GM12878 (cell line): ENCODE results near the gene KCND2. TPM values are rescaled to one million over a fixed set of nuclear protein-coding genes. Genes with fewer than 3 reads are reported as not detected.

ENCODE experiments used
- ATAC-seq: fragments of 200-7000 bp; cut with Tn5 transposase; 3 replicates; pipeline ENCODE4 v1.9.1; 2020; ENCODE audit warnings: mild to moderate bottlenecking, moderate library complexity
- BruUV-seq: library from RNA; stranded (reverse); fragments of 400-500 nt; replicated peaks from 2 replicates; lab custom pipeline; 2021; lab: Mats Ljungman, UMichigan
- CTCF ChIA-PET: fragments of 300-600 bp; sonication (Branson Sonifier 250); formaldehyde crosslinking; extraction: SDS; loops from one replicate; lab custom pipeline; 2021; ENCODE audit warnings: inconsistent platforms; lab: Yijun Ruan, JAX
- POLR2A ChIA-PET: fragments of 350-600 bp; formaldehyde crosslinking; extraction: SDS; loops from one replicate; lab custom pipeline; 2021; ENCODE audit warnings: inconsistent platforms; lab: Charles Lee
- RAD21 ChIA-PET: fragments of 300-600 bp; sonication (Branson Sonifier 250); formaldehyde crosslinking; loops from one replicate; lab custom pipeline; 2023; ENCODE audit warnings: antibody characterized with exemption; ENCODE audit not compliant: unreplicated experiment; lab: Charles Lee
- SMC1A ChIA-PET: fragments of 300-600 bp; sonication (Branson Sonifier 250); formaldehyde crosslinking; loops from one replicate; lab custom pipeline; 2023; ENCODE audit not compliant: unreplicated experiment, uncharacterized antibody; lab: Charles Lee
- DNase-seq: peaks from one replicate; pipeline ENCODE4 v3.0.0-alpha.2; 2011; ENCODE audit warnings: low read depth, low spot score
- FAIRE-seq: peaks from 3 replicates; lab custom pipeline; 2011; peaks lifted over from hg19 to GRCh38; lab: Jason Lieb, UNC
- H2AFZ ChIP-seq: 2 replicates; pipeline ENCODE4 v1.6.0; 2011; ENCODE audit warnings: low read depth, low read length, control low read depth; ENCODE audit not compliant: control insufficient read depth
- H3K27ac ChIP-seq: 2 replicates; pipeline ENCODE4 v1.5.1; 2011; ENCODE audit warnings: control low read depth; ENCODE audit not compliant: control insufficient read depth, insufficient read depth
- H3K27me3 ChIP-seq, 2 experiments: replicated peaks in 1 of 2; 2 replicates each; pipeline versions ENCODE4 v1.6.0 to v1.6.1; 2011; ENCODE audit warnings: low read length in 1 of 2; ENCODE audit not compliant: control insufficient read depth in 2 of 2, insufficient read depth in 2 of 2
- H3K36me3 ChIP-seq, 2 experiments: 2 replicates each; pipeline ENCODE4 v1.5.1; 2011; ENCODE audit warnings: low read length in 1 of 2; ENCODE audit not compliant: control insufficient read depth in 2 of 2, insufficient read depth in 2 of 2
- H3K4me1 ChIP-seq: 2 replicates; pipeline ENCODE4 v1.6.1; 2011; ENCODE audit warnings: mild to moderate bottlenecking, low read length, moderate library complexity, mixed read lengths; ENCODE audit not compliant: control insufficient read depth, insufficient read depth
- H3K4me2 ChIP-seq: 2 replicates; pipeline ENCODE4 v1.6.0; 2011; ENCODE audit warnings: control low read depth; ENCODE audit not compliant: control insufficient read depth, insufficient read depth
- H3K4me3 ChIP-seq: fragments of 200-600 bp; sonication (generic); 2 replicates; pipeline ENCODE4 v1.5.1; 2016
- H3K79me2 ChIP-seq: 2 replicates; pipeline ENCODE4 v1.6.0; 2011; ENCODE audit warnings: low read length; ENCODE audit not compliant: control insufficient read depth, insufficient read depth
- H3K9ac ChIP-seq: 2 replicates; pipeline ENCODE4 v1.8.0; 2011; ENCODE audit warnings: low read length, control low read depth, mixed read lengths; ENCODE audit not compliant: control insufficient read depth, insufficient read depth
- H3K9me3 ChIP-seq: replicated peaks from 3 replicates; pipeline ENCODE4 v1.5.1; 2011; ENCODE audit warnings: mild to moderate bottlenecking, low read length; ENCODE audit not compliant: control insufficient read depth, insufficient read depth
- H4K20me1 ChIP-seq: 2 replicates; pipeline ENCODE4 v1.6.0; 2011; ENCODE audit not compliant: control insufficient read depth, insufficient read depth
- CBFB ChIP-seq: IDR thresholded peaks from 2 replicates; pipeline ENCODE4 v1.6.1; 2016; ENCODE audit warnings: antibody characterized with exemption, low read depth
- CBX5 ChIP-seq: sonication (generic); IDR thresholded peaks from 2 replicates; pipeline ENCODE4 v1.6.1; 2016; ENCODE audit warnings: low read depth, moderate library complexity, mild to moderate bottlenecking, inconsistent platforms
- CHD4 ChIP-seq: fragments of 200-600 bp; sonication (generic); IDR thresholded peaks from 2 replicates; pipeline ENCODE4 v1.6.1; 2016; ENCODE audit warnings: mild to moderate bottlenecking
- FOXK2 ChIP-seq: fragments of 450-650 bp; IDR thresholded peaks from 2 replicates; pipeline ENCODE4 v1.6.1; 2017; ENCODE audit warnings: mild to moderate bottlenecking, moderate library complexity
- IRF4 ChIP-seq: IDR thresholded peaks from 2 replicates; pipeline ENCODE4 v1.6.1; 2011; ENCODE audit warnings: low read depth, low read length
- JUND ChIP-seq: IDR thresholded peaks from 2 replicates; pipeline ENCODE4 v1.6.1; 2012; ENCODE audit warnings: low read depth, mild to moderate bottlenecking, low read length, improper control_type of control experiment, moderate library complexity
- KAT2A ChIP-seq: conservative IDR thresholded peaks from 2 replicates; pipeline ENCODE4 v1.6.1; 2011; ENCODE audit warnings: low read depth, low read length; ENCODE audit not compliant: control insufficient read depth
- KDM1A ChIP-seq: fragments of 200-600 bp; sonication (generic); IDR thresholded peaks from 2 replicates; pipeline ENCODE4 v1.6.1; 2016; ENCODE audit warnings: borderline replicate concordance
- NR2C2 ChIP-seq: IDR thresholded peaks from 2 replicates; pipeline ENCODE4 v1.6.1; 2011; ENCODE audit warnings: borderline replicate concordance, low read depth; ENCODE audit not compliant: control insufficient read depth, insufficient read length
- RELA ChIP-seq: fragments of 450-650 bp; IDR thresholded peaks from 2 replicates; pipeline ENCODE4 v1.8.0; 2014; ENCODE audit warnings: borderline replicate concordance; ENCODE audit not compliant: partially characterized antibody
- RUNX3 ChIP-seq: IDR thresholded peaks from 2 replicates; pipeline ENCODE4 v1.6.1; 2012; ENCODE audit warnings: low read length, inconsistent platforms
- SKIL ChIP-seq: fragments of 450-650 bp; IDR thresholded peaks from 2 replicates; pipeline ENCODE4 v1.6.1; 2017; ENCODE audit warnings: mild to moderate bottlenecking, low read depth, inconsistent platforms; ENCODE audit not compliant: poor library complexity, severe bottlenecking
- ZBTB33 ChIP-seq: fragments of 450-650 bp; IDR thresholded peaks from 2 replicates; pipeline ENCODE4 v1.6.1; 2017; ENCODE audit warnings: mild to moderate bottlenecking
- WGBS: methylation state at CpG from one replicate; pipeline ENCODE4 v1.1.6; 2016; ENCODE audit warnings: low lambda C conversion rate; ENCODE audit not compliant: insufficient replicate concordance, insufficient coverage; ENCODE audit errors: missing lambda C conversion rate; 5-methylcytosine and 5-hydroxymethylcytosine counted together
- in situ Hi-C: fragments of 300-500 bp; cut with MboI; formaldehyde crosslinking; loops from 9 replicates; pipeline ENCODE4 v1.14.3; 2018; ENCODE audit warnings: mixed read lengths
- intact Hi-C: fragments of 100-400 bp; cut with micrococcal nuclease; formaldehyde crosslinking; loops from one replicate; pipeline ENCODE4 v1.14.2; 2022; ENCODE audit not compliant: unreplicated experiment
- polyA plus RNA-seq, 11 experiments: library from polyadenylated mRNA; depleted of rRNA in 4 of 11; unstranded in 6 of 11; stranded (reverse) in 5 of 11; fragments of >200 nt; fragmentation: Nextera tagmentation in 4 of 11; fragmentation: Illumina TruSeq in 1 of 11; extraction: Ambion mirVana in 4 of 11; extraction: Trizol in 1 of 11; gene quantifications; 1 replicate in 1 of 11; 2 replicates in 10 of 11; pipeline versions ENCODE4 v1.2.1 to v1.2.3, GENCODE V29; 2011 to 2016; ENCODE audit warnings: inconsistent platforms in 2 of 11, missing spikeins in 2 of 11, low read depth in 1 of 11
- total RNA-seq, 4 experiments: library from RNA; depleted of rRNA in 3 of 4; stranded (reverse); fragments of >200 nt in 3 of 4; fragmentation: Illumina TruSeq in 1 of 4; extraction: Trizol in 1 of 4; gene quantifications; 2 replicates each; pipeline versions ENCODE4 v1.2.1 to v1.2.3, GENCODE V29; 2013 to 2021
- TF ChIP-seq, protein P1 (sequence below): fragments of 450-650 bp; formaldehyde crosslinking; IDR thresholded peaks from 2 replicates; pipeline ENCODE4 v1.4.0; 2020; ENCODE audit warnings: mild to moderate bottlenecking, moderate library complexity

Gene KCND2
- total and polyA plus RNA-seq, 10 of the 15 experiments (the other 5 are each of a cell fraction or from before 2014, with no cell fraction given), result 3.6 to 22.3 (median 6.3) TPM

- ChIA-PET RAD21 (interaction anchor here (1.3 to 4.0 kb wide), 6 partner anchors 9 to 60 kb away, joined by 3 to 30 read pairs (median 6); no protein-coding TSS in a partner anchor), POLR2A (interaction anchor here (0.6 to 3.2 kb wide), 6 partner anchors 9 to 26 kb away, joined by 3 to 25 read pairs (median 5); no protein-coding TSS in a partner anchor), SMC1A (interaction anchor here (0.8 to 16.1 kb wide), 8 partner anchors 8 to 144 kb away, joined by 3 to 305 read pairs (median 8); no protein-coding TSS in a partner anchor), CTCF (interaction anchor here (0.8 to 2.2 kb wide), 5 partner anchors 9 to 46 kb away, joined by 3 to 7 read pairs (median 6); no protein-coding TSS in a partner anchor)
- in situ Hi-C loops, result loop anchor here (25.0 kb wide), 1 partner anchor 966 kb away; the partner anchor contains the start of gene FAM3C
- Histone ChIP-seq H3K27ac (peak overlapping the region; percentile 69), H2AFZ (no peak overlapping the region), H3K9ac (no peak overlapping the region), H3K4me3 (no peak overlapping the region; the same call in 1 of the 2 replicates), H3K4me2 (peak overlapping the region; percentile 60), H3K79me2 (peaks cover 35% of the 10 kb centered on the region), H3K27me3 (no peaks in the 10 kb centered on the region), H3K9me3 (peaks cover 2% of the 10 kb centered on the region; the same call in 2 of the 3 replicates), H3K36me3 (peaks cover 0 to 7% of the 10 kb centered on the region in 2 experiments; a peak in 3 of 4 replicates), H4K20me1 (no peaks in the 10 kb centered on the region), H3K4me1 (peaks cover 27% of the 10 kb centered on the region)
- peak; percentile 91 for ATAC-seq
- intact Hi-C loops, result loop anchor here (1.0 kb wide), 1 partner anchor 17 kb away; no protein-coding TSS in a partner anchor
- no TSS peak for BruUV-seq
- peak; percentile 89 for FAIRE-seq
- 2% methylated on average over 2 of the region's 2 CpGs for WGBS
- peak; percentile 91 for DNase-seq
- 0 out of 2 replicates have a peak, but pooled peaks have one; percentile 24 for TF ChIP-seq CHD4
- TF ChIP-seq RUNX3, result peak; percentile 93
- no peak for TF ChIP-seq FOXK2
- TF ChIP-seq ZBTB33, result no peak
- no peak for TF ChIP-seq NR2C2
- TF ChIP-seq RELA, result no peak
- TF ChIP-seq IRF4, result peak; percentile 62
- peak; percentile 73 for TF ChIP-seq SKIL
- TF ChIP-seq CBFB, result 0 out of 2 replicates have a peak, but pooled peaks have one; percentile 24
- no peak for TF ChIP-seq KAT2A
- no peak for TF ChIP-seq KDM1A
- peak; percentile 93 for TF ChIP-seq CBX5
- TF ChIP-seq, protein P1, sequence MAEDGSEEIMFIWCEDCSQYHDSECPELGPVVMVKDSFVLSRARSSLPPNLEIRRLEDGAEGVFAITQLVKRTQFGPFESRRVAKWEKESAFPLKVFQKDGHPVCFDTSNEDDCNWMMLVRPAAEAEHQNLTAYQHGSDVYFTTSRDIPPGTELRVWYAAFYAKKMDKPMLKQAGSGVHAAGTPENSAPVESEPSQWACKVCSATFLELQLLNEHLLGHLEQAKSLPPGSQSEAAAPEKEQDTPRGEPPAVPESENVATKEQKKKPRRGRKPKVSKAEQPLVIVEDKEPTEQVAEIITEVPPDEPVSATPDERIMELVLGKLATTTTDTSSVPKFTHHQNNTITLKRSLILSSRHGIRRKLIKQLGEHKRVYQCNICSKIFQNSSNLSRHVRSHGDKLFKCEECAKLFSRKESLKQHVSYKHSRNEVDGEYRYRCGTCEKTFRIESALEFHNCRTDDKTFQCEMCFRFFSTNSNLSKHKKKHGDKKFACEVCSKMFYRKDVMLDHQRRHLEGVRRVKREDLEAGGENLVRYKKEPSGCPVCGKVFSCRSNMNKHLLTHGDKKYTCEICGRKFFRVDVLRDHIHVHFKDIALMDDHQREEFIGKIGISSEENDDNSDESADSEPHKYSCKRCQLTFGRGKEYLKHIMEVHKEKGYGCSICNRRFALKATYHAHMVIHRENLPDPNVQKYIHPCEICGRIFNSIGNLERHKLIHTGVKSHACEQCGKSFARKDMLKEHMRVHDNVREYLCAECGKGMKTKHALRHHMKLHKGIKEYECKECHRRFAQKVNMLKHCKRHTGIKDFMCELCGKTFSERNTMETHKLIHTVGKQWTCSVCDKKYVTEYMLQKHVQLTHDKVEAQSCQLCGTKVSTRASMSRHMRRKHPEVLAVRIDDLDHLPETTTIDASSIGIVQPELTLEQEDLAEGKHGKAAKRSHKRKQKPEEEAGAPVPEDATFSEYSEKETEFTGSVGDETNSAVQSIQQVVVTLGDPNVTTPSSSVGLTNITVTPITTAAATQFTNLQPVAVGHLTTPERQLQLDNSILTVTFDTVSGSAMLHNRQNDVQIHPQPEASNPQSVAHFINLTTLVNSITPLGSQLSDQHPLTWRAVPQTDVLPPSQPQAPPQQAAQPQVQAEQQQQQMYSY (CRISPR knock-in tag), result no peak
- TF ChIP-seq JUND, result no peak
Measured at GRCh38 chr7:120421151-120421651, 148.2 kb downstream of the KCND2 start.
